Activated T-cell treated with anti-CD3 and anti-CD28 coated beads, Interleukin-2, amount 50 U/mL, for 4 hours (primary cell): ENCODE measurements around the gene PPP1R14C. TPM values are rescaled to one million over a fixed set of nuclear protein-coding genes. Genes with fewer than 3 reads are reported as not detected.
A peak's percentile ranks its signal among the peaks of the same experiment; 100 is the strongest.

Experiments
- ATAC-seq, 2 donors: fragments of 200-7000 bp; cut with Tn5 transposase; one replicate each; pipeline ENCODE4 v1.10.0; 2021
- DNase-seq: peaks from one replicate; pipeline ENCODE4 v3.0.0-alpha.2; 2020
- H3K27me3 Mint-ChIP-seq: one replicate; pipeline ENCODE4 v1.8.0; 2021; ENCODE audit warnings: low read depth, mixed read lengths
- H3K36me3 Mint-ChIP-seq: one replicate; pipeline ENCODE4 v1.8.0; 2022; ENCODE audit warnings: mixed read lengths; ENCODE audit not compliant: insufficient read depth
- H3K4me1 Mint-ChIP-seq: one replicate; pipeline ENCODE4 v1.8.0; 2021; ENCODE audit warnings: low read depth, mixed read lengths
- H3K4me3 Mint-ChIP-seq: one replicate; pipeline ENCODE4 v1.8.0; 2021; ENCODE audit warnings: mild to moderate bottlenecking, moderate library complexity, mixed read lengths
- H3K9me3 Mint-ChIP-seq: one replicate; pipeline ENCODE4 v1.8.0; 2021; ENCODE audit warnings: mixed read lengths
- total RNA-seq, 3 donors: library from RNA; stranded (reverse); gene quantifications; one replicate each; pipeline ENCODE4 v1.2.1, GENCODE V29; 2021

The PPP1R14C gene
- total RNA-seq = under 1 TPM in 2 of 3 donors, not detected in 1; 0.18 to 0.52 TPM

GRCh38 chr6:150142670-150143515 lies at the start of gene PPP1R14C:
TSS of gene PPP1R14C (plus strand) at chr6:150143044. CDS start at chr6:150143193, 149 bp downstream.
- ATAC-seq (peak; percentile 69 to 71), DNase-seq (no peak)
- Mint-ChIP-seq H3K36me3 (no peaks in the 10 kb centered on the region), H3K9me3 (peaks cover 1% of the 10 kb centered on the region), H3K27me3 (peaks cover 71% of the 10 kb centered on the region), H3K4me3 (peak within 1 kb of the TSS; percentile 58), H3K4me1 (peaks cover 18% of the 10 kb centered on the region)

- ATAC-seq (no peak), DNase-seq (no peak)
- Mint-ChIP-seq H3K4me3 (no peak overlapping the region), H3K9me3 (no peaks in the 10 kb centered on the region), H3K27me3 (peaks cover 14% of the 10 kb centered on the region), H3K4me1 (no peaks in the 10 kb centered on the region), H3K36me3 (no peaks in the 10 kb centered on the region)
Observed at GRCh38 chr6:150093397-150093796, 49.4 kb upstream of the PPP1R14C start.

- no peaks in the 10 kb centered on the region for H3K4me1 Mint-ChIP-seq
- no peak overlapping the region for H3K4me3 Mint-ChIP-seq
- H3K27me3 Mint-ChIP-seq = peaks cover 10% of the 10 kb centered on the region
Observed at GRCh38 chr6:150098155-150098554, 44.7 kb upstream of the PPP1R14C start.

GRCh38 chr6:150099546-150099945 lies 43.3 kb upstream of the PPP1R14C start:
- H3K4me1 Mint-ChIP-seq = no peaks in the 10 kb centered on the region
- DNase-seq = no peak
- H3K4me3 Mint-ChIP-seq = no peak overlapping the region
- H3K36me3 Mint-ChIP-seq = no peaks in the 10 kb centered on the region
- no peaks in the 10 kb centered on the region for H3K9me3 Mint-ChIP-seq
- H3K27me3 Mint-ChIP-seq = peaks cover 10% of the 10 kb centered on the region
- no peak for ATAC-seq

More at GRCh38 chr6:150098155-150098554, 44.7 kb upstream of the PPP1R14C start:
- Mint-ChIP-seq H3K9me3 (no peaks in the 10 kb centered on the region), H3K36me3 (no peaks in the 10 kb centered on the region)
- ATAC-seq (no peak), DNase-seq (no peak)

- no peaks in the 10 kb centered on the region for H3K9me3 Mint-ChIP-seq
- H3K4me3 Mint-ChIP-seq = no peak overlapping the region
- no peaks in the 10 kb centered on the region for H3K36me3 Mint-ChIP-seq
- H3K27me3 Mint-ChIP-seq = peaks cover 10% of the 10 kb centered on the region
- no peaks in the 10 kb centered on the region for H3K4me1 Mint-ChIP-seq
- ATAC-seq (no peak), DNase-seq (no peak)
Observed at GRCh38 chr6:150099953-150100352, 42.9 kb upstream of the PPP1R14C start.

GRCh38 chr6:150100745-150101144 lies 42.1 kb upstream of the PPP1R14C start:
- Mint-ChIP-seq H3K27me3 (peaks cover 3% of the 10 kb centered on the region), H3K4me3 (no peak overlapping the region), H3K4me1 (no peaks in the 10 kb centered on the region), H3K9me3 (no peaks in the 10 kb centered on the region), H3K36me3 (no peaks in the 10 kb centered on the region)
- DNase-seq (no peak), ATAC-seq (no peak)

GRCh38 chr6:150102750-150103270 lies 40.0 kb upstream of the PPP1R14C start:
- Mint-ChIP-seq H3K27me3 (no peaks in the 10 kb centered on the region), H3K9me3 (no peaks in the 10 kb centered on the region), H3K4me1 (no peaks in the 10 kb centered on the region), H3K36me3 (no peaks in the 10 kb centered on the region), H3K4me3 (no peak overlapping the region)
- DNase-seq = no peak
- no peak for ATAC-seq

GRCh38 chr6:150112233-150112632 lies 30.6 kb upstream of the PPP1R14C start:
- Mint-ChIP-seq H3K27me3 (peaks cover 6% of the 10 kb centered on the region), H3K4me1 (no peaks in the 10 kb centered on the region), H3K4me3 (no peak overlapping the region), H3K36me3 (no peaks in the 10 kb centered on the region), H3K9me3 (no peaks in the 10 kb centered on the region)
- ATAC-seq (no peak), DNase-seq (no peak)

- Mint-ChIP-seq H3K27me3 (peaks cover 8% of the 10 kb centered on the region), H3K4me3 (no peak overlapping the region), H3K36me3 (no peaks in the 10 kb centered on the region), H3K4me1 (peaks cover 7% of the 10 kb centered on the region), H3K9me3 (no peaks in the 10 kb centered on the region)
- DNase-seq (no peak), ATAC-seq (no peak)
Observed at GRCh38 chr6:150115769-150116168, 27.1 kb upstream of the PPP1R14C start.

GRCh38 chr6:150116200-150116800 lies 26.5 kb upstream of the PPP1R14C start:
- H3K27me3 Mint-ChIP-seq = peaks cover 5% of the 10 kb centered on the region
- H3K36me3 Mint-ChIP-seq = no peaks in the 10 kb centered on the region
- DNase-seq (no peak), ATAC-seq (no peak)
- no peak overlapping the region for H3K4me3 Mint-ChIP-seq
- no peaks in the 10 kb centered on the region for H3K9me3 Mint-ChIP-seq
- H3K4me1 Mint-ChIP-seq = peaks cover 7% of the 10 kb centered on the region

- H3K4me3 Mint-ChIP-seq = no peak overlapping the region
- no peaks in the 10 kb centered on the region for H3K9me3 Mint-ChIP-seq
- peaks cover 7% of the 10 kb centered on the region for H3K4me1 Mint-ChIP-seq
- no peaks in the 10 kb centered on the region for H3K36me3 Mint-ChIP-seq
- DNase-seq = no peak
- H3K27me3 Mint-ChIP-seq = peaks cover 3% of the 10 kb centered on the region
- ATAC-seq = no peak
Observed at GRCh38 chr6:150118203-150118602, 24.6 kb upstream of the PPP1R14C start.

- H3K27me3 Mint-ChIP-seq = peaks cover 3% of the 10 kb centered on the region
- H3K4me1 Mint-ChIP-seq = peaks cover 7% of the 10 kb centered on the region
- no peak for ATAC-seq
Observed at GRCh38 chr6:150118627-150119026, 24.2 kb upstream of the PPP1R14C start.

GRCh38 chr6:150119173-150119572 lies 23.7 kb upstream of the PPP1R14C start:
- H3K36me3 Mint-ChIP-seq = no peaks in the 10 kb centered on the region
- DNase-seq (no peak), ATAC-seq (no peak)
- H3K9me3 Mint-ChIP-seq = no peaks in the 10 kb centered on the region
- H3K4me3 Mint-ChIP-seq = no peak overlapping the region
- H3K4me1 Mint-ChIP-seq = peaks cover 7% of the 10 kb centered on the region
- H3K27me3 Mint-ChIP-seq = peaks cover 8% of the 10 kb centered on the region

More at GRCh38 chr6:150118627-150119026, 24.2 kb upstream of the PPP1R14C start:
- no peak overlapping the region for H3K4me3 Mint-ChIP-seq
- no peaks in the 10 kb centered on the region for H3K9me3 Mint-ChIP-seq
- H3K36me3 Mint-ChIP-seq = no peaks in the 10 kb centered on the region
- no peak for DNase-seq

GRCh38 chr6:150123645-150124044 lies 19.2 kb upstream of the PPP1R14C start:
- H3K9me3 Mint-ChIP-seq = no peaks in the 10 kb centered on the region
- peaks cover 7% of the 10 kb centered on the region for H3K4me1 Mint-ChIP-seq
- no peaks in the 10 kb centered on the region for H3K36me3 Mint-ChIP-seq

GRCh38 chr6:150124235-150124634 lies 18.6 kb upstream of the PPP1R14C start:
- no peak overlapping the region for H3K4me3 Mint-ChIP-seq
- no peak for DNase-seq
- peaks cover 28% of the 10 kb centered on the region for H3K27me3 Mint-ChIP-seq
- H3K4me1 Mint-ChIP-seq = peaks cover 4% of the 10 kb centered on the region
- no peaks in the 10 kb centered on the region for H3K36me3 Mint-ChIP-seq
- ATAC-seq = no peak
- H3K9me3 Mint-ChIP-seq = no peaks in the 10 kb centered on the region

More at GRCh38 chr6:150123645-150124044, 19.2 kb upstream of the PPP1R14C start:
- DNase-seq = no peak
- H3K27me3 Mint-ChIP-seq = peaks cover 28% of the 10 kb centered on the region
- no peak overlapping the region for H3K4me3 Mint-ChIP-seq
- ATAC-seq = no peak
